Kidney tubule cell (primary cell): ENCODE measurements around the gene ZNF385C.
"Not testable (repeated sequence)": the region's sequence is repeated elsewhere in the genome, so short reads cannot be mapped to it uniquely, and the experiment has no call there.

Experiments used
- DNase-seq: peaks from one replicate; pipeline ENCODE4 v3.0.0-alpha.2; 2018; ENCODE audit warnings: low spot score

The ZNF385C gene

DNA sequence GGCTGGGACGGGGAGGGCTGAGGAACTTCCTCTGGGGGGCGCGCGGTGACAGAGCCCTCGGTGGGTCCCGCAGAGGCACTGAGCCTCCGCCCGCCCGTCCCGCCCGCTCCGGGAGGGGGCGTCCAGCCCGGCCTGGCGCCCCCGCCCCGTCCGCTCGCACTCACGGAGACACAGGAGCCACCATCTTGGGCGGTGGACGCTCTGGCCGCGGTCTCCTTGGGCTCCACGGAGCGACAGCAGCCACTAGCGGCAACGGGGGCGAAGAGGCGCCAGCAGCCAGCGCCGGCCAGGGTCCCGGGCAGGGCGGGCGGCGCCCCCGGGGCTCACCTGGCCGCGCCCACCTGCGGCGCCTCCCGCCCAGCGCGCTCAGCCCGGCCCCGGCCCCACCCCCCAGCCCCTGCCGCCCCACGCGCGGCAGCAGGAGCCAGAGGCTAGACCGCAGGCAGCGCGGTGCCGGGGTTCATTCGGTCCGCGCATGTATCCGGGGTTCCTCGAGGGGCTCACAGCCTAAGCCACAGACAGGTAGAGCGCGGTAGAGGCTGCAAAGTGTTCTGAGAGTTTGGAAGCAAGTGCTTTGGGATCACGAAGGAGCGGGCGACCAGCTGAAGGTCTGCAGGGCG is 47.8 kb downstream of the ZNF385C start, which contains the start of gene C17orf113:
Gene C17orf113, minus strand, starts transcription at position 209 of the 620 bp plus-strand sequence. CDS start 7,225 bp downstream, outside the sequence.
- peak; percentile 45 for DNase-seq

DNA sequence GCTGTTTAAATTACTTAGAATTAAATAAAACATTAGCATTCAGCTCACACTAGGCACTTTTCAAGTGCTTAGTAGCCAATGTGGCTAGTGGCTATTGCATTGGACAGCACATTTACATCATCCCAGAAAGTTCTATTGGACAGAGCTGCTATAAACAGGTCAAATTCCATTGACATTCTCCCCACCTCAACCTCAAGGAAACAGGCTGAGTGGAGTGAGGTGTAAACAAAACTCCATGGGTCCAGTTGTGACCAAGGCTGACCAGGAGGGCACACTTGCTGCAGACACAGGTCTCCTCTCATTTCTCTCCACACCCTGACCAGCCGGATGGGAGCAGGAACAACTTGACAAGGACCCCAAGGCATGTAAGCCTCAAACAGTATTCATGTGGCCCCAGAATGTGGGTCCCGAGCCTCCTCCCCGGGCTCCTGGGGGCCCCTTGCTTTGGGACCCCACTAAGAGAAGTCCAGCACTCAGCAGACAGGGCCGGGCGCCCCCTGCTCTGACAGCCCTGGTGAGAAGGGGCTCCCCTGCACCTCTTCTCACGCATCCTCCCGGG is 48.4 kb downstream of the ZNF385C start:
- peak; percentile 16 for DNase-seq

DNA sequence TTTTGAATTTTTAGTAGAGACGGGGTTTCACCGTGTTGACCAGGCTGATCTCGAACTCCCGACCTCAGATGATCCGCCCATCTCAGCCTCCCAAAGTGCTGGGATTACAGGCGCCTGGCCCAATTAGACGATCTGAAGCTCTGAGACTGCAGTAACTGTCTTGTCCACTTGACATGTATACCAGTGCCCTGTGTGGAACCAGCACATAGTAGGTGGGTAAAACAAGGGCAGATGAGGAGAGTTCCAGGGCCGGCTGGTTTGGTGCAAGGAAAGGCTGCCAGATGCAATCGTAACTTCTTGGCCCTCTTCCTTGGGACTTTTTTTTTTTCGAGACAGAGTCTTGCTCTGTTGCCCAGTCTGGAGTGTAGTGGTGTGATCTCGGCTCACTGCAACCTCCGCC is 50.9 kb downstream of the ZNF385C start:
- no peak for DNase-seq

DNA sequence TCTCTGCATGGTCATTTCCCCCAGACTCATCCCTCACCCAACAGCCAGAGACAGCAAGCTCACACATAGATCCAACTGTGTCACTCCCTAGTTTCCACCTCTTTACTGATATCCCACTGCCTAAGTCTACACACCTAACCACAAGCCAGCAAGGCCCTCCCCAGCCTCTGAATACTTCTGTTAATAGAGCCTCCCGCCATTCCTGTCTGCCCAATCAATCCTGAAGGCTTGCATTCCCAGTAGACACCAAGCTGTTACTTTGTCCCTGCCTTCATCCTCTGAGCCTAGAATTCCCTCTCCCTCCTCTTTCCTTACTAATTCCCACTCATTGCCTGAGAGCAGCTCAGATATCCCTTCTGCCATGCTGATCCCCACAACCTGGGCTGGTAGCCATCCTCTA is 52.6 kb downstream of the ZNF385C start:
- DNase-seq = no peak

DNA sequence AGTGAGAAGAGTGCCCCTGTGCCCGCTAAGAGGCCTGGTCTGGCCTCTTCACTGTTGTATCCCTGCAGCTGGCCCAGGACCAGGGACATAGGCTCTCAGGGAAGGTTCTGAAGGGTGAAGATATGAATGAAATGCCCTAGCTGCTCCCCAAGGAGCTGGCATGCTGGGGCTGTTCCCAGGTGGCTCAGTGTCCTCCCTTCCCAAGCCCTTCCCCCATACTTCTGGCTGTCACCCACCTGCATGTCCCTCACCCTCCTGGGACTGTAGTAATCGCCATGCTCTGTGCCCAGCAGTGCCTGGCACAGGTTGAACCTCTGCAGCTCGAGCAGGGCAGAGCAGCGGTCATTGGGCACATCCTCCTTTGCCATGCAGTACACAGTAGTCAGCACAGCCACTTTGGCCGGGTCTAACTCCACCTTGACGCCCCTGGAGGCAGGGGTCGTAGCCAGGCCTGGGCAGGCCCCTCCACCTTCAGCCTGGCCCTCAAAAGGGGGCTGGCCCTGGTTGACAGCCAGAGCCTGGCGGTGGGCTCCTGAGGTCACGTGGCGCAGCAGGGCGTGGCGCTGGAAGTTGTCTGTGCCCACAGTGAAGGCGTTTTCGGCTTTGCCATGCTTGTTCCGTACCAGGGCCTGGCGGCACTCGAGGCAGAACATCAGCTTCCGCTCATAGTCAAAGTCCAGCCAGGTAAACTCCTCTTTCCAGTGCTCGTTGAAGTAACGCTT is 55.5 kb downstream of the ZNF385C start:
- no peak for DNase-seq

DNA sequence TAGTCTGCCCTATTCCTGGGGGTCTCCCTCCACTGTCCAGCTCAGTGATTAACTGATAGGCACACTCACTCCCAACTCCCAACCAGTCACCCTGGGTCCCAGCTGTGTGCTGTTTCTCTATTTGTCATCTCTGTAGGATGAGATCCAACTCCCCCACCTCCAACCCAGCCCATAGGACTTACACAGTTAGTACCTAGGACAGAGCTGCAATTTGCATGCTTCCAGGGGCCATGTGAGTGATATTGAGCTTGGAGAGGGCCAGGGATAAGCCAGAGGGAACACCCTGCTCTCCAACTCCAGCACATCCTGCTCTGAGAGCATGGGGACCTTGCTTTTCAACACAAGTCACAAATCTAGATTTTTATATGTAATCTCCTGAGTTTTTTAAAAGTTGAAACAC is 56.7 kb downstream of the ZNF385C start:
- no peak for DNase-seq

DNA sequence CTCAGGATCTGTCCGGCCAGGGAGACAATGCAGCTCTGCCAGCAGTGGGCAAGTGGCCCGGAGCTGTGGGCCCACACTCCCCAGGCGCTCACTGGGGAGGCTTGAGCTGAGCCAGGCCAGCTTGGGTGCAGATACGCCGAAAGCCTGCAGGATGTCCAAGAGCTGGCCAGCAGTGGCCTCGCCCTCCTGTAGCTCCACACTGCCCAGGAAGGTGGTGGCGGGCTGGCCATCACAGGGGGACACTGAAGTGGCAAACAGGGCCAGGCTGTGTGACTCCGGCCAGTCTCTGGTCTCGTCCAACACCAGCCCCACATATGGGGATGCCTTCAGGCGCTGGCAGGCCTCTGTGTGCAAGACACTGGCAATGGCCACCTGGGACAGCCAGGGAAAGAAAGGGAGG is 57.5 kb downstream of the ZNF385C start:
- no peak for DNase-seq

DNA sequence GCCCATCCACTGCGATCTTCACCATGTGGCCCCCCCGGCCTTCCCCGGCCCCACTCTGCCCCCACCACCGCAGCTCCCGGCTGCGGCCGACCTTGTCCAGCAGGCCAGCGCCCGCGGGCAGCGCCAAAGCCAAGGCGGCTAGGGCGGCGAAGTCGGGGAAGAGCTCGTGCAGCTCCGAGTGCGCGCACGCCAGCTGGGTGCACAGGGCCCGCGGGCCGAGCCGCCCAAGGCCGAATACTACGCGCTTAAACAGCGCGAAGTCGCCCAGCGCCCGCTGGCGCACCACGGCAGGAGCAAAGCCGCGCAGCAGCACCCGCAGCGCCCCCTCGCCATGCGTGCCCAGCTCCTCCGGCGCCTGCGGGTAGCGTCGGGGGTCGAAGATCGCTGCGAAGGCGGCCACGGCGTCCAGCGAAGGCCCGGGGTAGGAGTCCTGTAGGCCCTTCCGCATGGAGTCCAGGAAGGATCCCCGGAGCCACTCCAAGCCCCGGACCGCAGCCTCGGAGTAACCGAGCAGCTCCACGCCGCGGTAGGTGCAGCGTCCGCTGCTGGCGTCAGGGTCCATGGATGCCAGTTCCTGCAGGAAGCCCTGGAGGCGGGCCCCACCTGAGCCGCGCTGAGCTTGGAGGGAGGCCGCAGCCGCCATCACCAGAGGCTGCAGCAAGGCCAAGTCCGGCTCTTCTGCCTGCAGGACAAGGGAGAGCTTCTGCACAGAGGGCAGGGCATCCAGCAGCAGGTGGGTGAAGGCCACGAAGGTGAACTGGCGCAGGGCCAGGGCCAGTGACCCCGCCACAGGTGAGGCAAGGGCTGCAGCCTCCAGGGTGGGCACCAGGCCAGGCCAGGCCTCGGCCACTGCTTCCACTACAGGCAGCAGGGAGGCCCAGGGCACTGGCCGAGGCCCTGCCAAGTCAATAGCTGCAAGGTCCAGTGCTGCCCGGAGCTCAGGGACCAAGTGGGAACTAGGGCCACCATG is 58.2 kb downstream of the ZNF385C start:
- DNase-seq = no peak

DNA sequence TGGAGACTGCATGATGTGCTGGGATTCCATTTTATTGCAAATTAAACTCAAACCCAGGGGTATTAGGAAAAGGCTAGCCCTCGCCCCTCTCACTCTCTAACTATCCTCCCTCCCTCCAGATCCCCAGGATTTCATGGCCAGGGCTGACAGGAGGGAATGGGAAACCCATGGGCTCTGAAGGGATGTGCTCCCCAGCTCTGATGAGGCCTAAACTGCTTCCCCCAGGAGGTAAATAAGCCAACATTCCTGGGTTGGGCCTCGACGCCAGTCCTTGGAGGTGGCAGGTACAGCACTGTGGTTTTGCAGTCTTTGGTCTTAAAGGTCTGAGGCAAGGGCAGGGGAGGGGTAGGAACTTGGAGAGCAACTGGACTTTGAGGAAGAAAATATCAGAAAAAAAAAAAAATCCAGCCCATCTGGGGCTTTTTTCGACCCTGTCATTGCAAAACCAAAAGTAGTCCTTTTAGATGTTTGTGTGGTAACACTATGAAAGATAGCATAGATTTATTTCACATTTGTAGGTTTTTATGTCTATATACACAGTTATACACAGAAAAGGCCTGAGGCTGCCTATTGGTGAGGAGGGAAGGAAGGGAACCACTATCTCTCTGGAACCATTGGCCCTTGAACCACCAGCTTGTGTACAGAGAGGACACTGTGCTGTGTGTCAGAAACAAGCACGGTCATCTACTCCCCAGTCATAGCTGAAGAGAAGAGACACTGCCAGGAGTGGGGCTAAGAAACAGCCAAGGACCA is 59.9 kb downstream of the ZNF385C start:
- DNase-seq = no peak

DNA sequence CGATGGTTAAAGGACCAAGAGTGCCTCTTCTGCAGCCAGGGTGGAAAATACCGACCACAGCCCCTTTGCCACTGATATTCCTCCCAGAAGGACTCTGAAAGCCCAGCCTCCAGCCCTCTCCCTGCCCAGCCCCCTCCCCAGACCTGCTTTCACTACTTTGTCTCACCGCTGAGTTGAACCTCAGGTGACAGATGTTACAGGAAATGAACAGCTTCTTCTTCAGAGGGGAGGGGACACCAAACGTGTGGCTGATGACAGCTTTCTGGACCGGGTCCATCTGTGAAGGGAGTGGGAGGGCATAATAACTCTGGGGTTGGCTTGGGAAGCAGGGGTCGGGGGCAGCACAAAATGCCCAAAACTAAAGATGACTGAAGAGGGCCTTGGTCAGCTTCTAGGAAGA is 64.2 kb downstream of the ZNF385C start:
- DNase-seq = no peak

DNA sequence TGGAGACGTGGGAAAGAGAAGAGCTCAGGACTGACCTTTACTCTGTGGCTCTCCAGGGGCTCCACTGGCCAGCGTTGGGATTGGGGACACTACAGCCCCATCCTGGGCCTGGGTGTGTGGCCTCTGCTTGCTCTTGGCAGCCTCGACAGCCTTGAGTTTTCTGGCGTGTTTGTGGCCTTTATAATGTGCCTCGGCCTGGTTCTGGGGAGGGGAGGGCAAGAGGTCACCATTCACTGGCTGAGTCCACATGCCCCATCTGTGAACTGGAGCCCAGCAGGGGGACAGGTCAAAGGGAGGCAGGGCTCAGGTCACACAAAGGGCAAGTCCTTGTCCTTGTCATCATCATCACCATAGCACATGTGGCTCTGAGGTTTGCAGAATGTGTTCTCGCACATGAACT is 66.7 kb downstream of the ZNF385C start:
- DNase-seq = no peak

DNA sequence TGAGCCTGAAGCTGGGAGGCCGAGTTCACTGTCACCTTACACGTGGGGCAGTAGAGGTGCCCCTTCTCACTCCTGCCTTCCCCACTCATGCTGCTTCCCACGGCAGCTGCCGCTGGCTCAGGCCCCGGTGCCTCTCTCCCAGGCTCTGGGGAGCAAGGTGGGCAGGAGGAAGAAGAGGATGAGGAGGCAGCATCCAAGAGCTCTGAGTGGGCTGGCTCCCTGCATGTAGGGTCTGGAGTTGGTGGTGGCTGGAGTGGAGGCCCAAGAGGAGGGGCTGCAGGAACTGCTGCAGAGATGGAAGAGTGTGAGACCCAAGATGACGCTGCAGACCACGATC is 69.5 kb downstream of the ZNF385C start:
- DNase-seq = no peak

DNA sequence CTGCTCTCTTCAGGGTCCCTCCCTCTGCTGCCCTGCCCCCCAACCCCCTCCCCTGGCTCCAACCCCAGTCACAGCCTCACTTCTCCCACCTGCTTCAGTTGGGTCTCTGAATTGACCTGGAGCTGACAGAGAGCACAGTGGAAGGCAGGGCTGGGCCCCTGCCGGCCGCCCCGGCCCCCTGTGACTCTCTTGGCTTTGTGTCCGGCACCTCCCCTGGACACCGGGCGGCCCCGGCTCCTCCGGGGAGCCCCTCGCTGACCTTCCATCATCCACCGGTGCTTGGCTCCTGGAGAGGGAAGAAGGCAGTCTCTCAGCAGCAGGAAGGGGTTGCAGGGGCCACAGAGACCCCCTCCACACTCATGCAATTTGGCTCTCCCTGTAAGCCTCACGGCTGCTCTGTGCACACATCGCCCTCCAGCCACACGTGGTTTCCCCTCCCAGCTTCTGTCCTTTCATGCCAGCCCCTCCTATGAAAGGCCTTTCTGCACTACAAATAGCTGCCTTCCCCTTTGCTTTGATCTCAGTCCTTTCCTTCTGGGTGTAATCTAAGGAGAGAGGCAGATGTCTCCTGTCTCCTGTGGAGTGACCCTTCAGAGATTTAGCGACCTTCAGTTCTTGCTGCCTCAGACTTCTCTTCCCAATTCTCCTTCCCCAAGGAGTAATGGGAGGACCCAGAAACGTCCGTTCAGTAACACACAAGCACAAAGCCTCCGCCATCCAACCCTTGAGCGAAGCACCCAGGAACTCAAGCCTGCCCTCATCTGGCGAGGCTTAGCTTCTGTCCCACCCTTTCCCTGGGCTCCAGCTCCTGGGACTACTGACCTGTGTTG is 70.1 kb downstream of the ZNF385C start:
- DNase-seq = no peak

DNA sequence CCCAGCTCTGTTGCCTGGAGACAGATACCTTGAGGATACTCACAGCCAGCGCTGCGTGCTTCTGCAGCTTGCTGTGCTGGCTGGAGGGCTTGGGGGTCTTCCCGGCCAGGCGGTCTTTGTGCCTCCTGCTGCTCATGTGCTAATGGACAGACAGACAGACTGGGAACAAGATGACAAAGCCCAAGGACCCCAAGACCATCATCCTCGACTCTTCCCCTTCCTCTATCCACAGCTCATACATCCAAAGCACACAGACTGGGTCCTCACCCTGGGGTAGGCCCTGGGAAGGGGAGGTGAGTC is 70.7 kb downstream of the ZNF385C start:
- no peak for DNase-seq

DNA sequence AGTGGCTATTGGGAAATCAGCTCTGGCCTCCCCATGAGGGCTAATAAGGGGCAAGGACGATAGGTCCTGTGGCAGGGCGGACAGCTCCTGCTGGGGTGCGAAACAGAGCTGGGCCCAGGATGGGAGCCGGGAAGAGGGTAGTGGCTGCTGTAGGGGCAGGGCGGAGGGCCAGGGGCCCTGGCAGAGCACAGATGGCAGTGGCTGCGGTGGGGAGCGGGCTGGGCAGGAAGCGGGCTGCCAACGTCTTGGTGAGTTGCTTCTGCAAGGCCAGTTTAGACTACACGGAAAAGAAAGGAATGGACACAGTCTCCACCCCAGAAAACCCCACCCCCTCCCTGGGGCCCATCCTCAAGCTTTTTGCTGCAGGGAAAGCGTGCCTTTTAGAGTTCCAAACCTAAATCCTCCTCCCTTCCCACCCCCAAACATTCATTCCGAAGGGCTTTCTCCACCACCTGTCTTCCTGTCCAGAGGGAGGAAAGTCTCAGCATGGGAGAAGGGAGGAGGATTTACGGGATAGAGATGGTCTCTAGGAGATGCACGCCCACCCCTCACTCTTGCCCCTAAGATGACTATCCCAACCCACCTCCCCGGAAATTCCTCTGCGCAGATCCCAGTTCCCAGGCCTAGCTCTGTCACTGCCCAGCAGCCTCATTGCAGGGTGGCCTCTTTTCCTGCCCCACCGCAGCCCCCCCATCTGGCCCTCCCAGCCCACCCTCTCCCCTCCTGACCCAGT is 71.2 kb downstream of the ZNF385C start:
- DNase-seq = no peak

DNA sequence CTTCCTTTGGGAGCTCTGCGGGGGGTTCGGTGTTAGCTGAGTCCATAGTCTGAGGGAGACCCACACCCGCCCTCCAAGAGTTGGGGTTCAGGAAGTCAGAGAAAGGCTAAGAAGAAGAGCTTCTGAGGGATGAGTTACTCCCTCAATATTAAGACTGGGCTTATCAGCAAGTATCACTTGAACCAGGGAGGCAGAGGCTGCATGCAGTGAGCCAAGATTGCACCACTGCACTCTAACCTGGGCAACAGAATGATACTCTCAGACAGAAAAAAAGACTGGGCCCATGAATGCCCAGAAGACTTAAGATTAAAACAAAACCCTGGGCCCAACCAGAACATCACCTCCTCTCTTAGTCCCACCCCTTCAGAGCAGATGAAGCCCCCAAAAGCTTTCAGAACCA is 72.3 kb downstream of the ZNF385C start:
- DNase-seq = no peak

DNA sequence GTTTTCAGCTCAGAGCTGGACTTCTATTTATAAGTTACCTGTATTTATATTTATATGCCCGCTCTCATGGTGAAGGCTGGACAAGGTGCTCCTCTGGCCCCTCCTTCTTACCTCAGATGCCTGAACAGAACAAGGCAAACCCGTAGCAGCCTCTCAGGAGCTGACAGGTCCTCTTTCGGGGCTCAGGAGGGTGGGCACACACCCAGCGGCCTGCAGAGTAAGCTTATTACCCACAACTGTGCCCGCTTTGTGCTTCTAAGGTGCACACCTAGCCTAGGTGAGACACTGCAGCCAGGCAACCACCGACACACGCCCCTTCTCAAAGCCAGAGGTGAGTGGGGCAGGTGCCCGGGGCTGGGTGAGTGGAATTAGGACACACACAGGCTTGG is 73.1 kb downstream of the ZNF385C start:
- no peak for DNase-seq

DNA sequence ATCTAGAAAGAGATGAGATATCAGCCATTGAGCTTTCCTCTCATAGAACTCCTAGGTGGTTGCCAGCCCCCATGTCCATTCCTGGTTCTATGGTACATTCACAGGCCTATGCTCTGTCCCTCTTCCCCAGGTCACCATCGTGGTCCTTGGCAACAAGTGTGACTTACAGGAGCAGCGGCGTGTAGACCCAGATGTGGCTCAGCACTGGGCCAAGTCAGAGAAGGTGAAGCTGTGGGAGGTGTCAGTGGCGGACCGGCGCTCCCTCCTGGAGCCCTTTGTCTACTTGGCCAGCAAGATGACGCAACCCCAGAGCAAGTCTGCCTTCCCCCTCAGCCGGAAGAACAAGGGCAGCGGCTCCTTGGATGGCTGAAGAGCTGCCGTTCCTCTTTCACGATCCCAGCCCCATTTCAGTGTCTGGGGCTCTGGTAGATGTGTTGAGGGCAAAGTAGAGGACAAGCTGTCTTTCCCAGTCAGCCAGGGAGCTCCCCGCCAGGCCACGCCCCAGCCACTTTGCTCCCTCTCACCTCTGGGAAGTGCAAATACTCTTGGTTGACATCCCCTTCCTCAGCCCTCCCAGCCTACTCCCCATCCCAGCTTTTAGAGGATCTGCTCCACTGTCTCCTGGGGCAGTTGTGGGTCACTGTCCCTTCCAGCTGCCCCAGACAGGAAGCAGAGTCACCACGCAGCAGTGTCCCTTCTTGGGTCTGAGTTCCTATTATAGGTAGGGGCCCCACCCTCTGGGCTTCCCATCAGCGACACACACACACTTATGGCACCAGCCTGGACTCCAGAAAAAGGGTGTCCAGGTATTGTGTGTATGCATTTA is 74.5 kb downstream of the ZNF385C start:
- no peak for DNase-seq

DNA sequence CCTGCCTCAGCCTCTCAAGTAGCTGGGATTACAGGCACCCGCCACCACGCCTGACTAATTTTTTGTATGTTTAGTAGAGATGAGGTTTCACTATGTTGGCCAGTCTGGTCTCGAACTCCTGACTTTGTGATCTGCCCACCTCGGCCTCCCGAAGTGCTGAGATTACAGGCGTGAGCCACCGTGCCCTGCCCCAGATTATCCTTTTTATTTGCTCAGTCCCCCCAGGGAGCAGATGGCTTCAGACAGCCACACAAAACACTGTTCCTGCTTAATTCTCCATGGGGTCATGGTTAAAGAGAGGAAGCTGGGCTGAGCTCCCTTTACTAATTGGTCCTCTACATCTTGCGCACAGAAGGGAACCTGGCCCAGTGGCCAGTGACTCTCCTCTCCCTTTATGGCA is 77.4 kb downstream of the ZNF385C start:
- not testable (repeated sequence) for DNase-seq
